Keratinocyte (primary cell): ENCODE data around the gene TBC1D9B. TPM values are rescaled to one million over a fixed set of nuclear protein-coding genes. Genes with fewer than 3 reads are reported as not detected.
"Not testable (repeated sequence)": the region's sequence is repeated elsewhere in the genome, so short reads cannot be mapped to it uniquely, and the experiment has no call there.

Source experiments
- DNase-seq: peaks from one replicate; pipeline ENCODE4 v3.0.0-alpha.2; 2011; ENCODE audit warnings: low read depth, missing footprints, low spot score
- FAIRE-seq: peaks from 2 replicates; lab custom pipeline; 2011; peaks lifted over from hg19 to GRCh38; lab: Jason Lieb, UNC
- H2AFZ ChIP-seq: 2 replicates; pipeline ENCODE4 v1.6.0; 2012; ENCODE audit warnings: low read length, control low read depth, inconsistent platforms; ENCODE audit not compliant: control insufficient read depth
- H3K27ac ChIP-seq: 2 replicates; pipeline ENCODE4 v1.5.1; 2011; ENCODE audit warnings: low read length; ENCODE audit not compliant: control insufficient read depth, insufficient read depth
- H3K27me3 ChIP-seq: 3 replicates; pipeline ENCODE4 v1.6.0; 2011; ENCODE audit warnings: low read length; ENCODE audit not compliant: control insufficient read depth, insufficient read depth; ENCODE audit errors: extremely low read depth
- H3K36me3 ChIP-seq, 2 experiments: 2 replicates in 1 of 2; 3 replicates in 1 of 2; pipeline ENCODE4 v1.5.1; 2011; ENCODE audit warnings: low read length in 2 of 2, mild to moderate bottlenecking in 1 of 2; ENCODE audit not compliant: control insufficient read depth in 2 of 2, insufficient read depth in 2 of 2; ENCODE audit errors: extremely low read depth in 1 of 2
- H3K4me1 ChIP-seq: 3 replicates; pipeline ENCODE4 v1.5.1; 2011; ENCODE audit warnings: low read length; ENCODE audit not compliant: control insufficient read depth, insufficient read depth; ENCODE audit errors: extremely low read depth
- H3K4me2 ChIP-seq: 3 replicates; pipeline ENCODE4 v1.6.0; 2011; ENCODE audit warnings: low read depth, low read length; ENCODE audit not compliant: control insufficient read depth, insufficient read depth; ENCODE audit errors: extremely low read depth
- H3K4me3 ChIP-seq, 3 experiments: fragments of 200-600 bp in 1 of 3; sonication (generic) in 1 of 3; 2 replicates in 2 of 3; 3 replicates in 1 of 3; pipeline ENCODE4 v1.5.1; 2011 to 2016; ENCODE audit warnings: low read length in 3 of 3, mild to moderate bottlenecking in 3 of 3, control low read depth in 2 of 3, inconsistent platforms in 1 of 3, low read depth in 1 of 3, mixed read lengths in 1 of 3, mixed run types in 1 of 3, moderate library complexity in 1 of 3; ENCODE audit not compliant: control insufficient read depth in 2 of 3, insufficient read depth in 2 of 3; ENCODE audit errors: extremely low read depth in 1 of 3
- H3K79me2 ChIP-seq: 2 replicates; pipeline ENCODE4 v1.6.0; 2012; ENCODE audit warnings: low read length; ENCODE audit not compliant: control insufficient read depth, insufficient read depth
- H3K9ac ChIP-seq: 3 replicates; pipeline ENCODE4 v1.6.0; 2011; ENCODE audit warnings: low read length; ENCODE audit not compliant: control insufficient read depth, insufficient read depth; ENCODE audit errors: extremely low read depth
- H3K9me1 ChIP-seq: 3 replicates; pipeline ENCODE4 v1.6.0; 2011; ENCODE audit warnings: low read length; ENCODE audit not compliant: control insufficient read depth, insufficient read depth; ENCODE audit errors: extremely low read depth
- H3K9me3 ChIP-seq: 2 replicates; pipeline ENCODE4 v1.5.1; 2012; ENCODE audit warnings: low read depth, low read length; ENCODE audit not compliant: control insufficient read depth
- H4K20me1 ChIP-seq: 3 replicates; pipeline ENCODE4 v1.6.0; 2011; ENCODE audit warnings: low read length; ENCODE audit not compliant: control insufficient read depth, insufficient read depth; ENCODE audit errors: extremely low read depth
- CTCF ChIP-seq, 3 experiments: IDR thresholded peaks in 1 of 3; conservative IDR thresholded peaks in 1 of 3; optimal IDR thresholded peaks in 1 of 3; 2 replicates in 2 of 3; 3 replicates in 1 of 3; pipeline versions ENCODE3 to v1.5.1; 2011; ENCODE audit warnings: low read length in 3 of 3, mild to moderate bottlenecking in 3 of 3, moderate library complexity in 2 of 3, control low read depth in 1 of 3, inconsistent platforms in 1 of 3; ENCODE audit not compliant: insufficient read depth in 2 of 3; ENCODE audit errors: extremely low read depth in 1 of 3
- EZH2 ChIP-seq: IDR thresholded peaks from one replicate; pipeline ENCODE4 v1.6.1; 2012; ENCODE audit warnings: inconsistent platforms, mild to moderate bottlenecking, low read length, moderate library complexity
- dilution Hi-C: fragments of 300-500 bp; cut with MboI; formaldehyde crosslinking; loops from one replicate; pipeline ENCODE4 v1.7.0; 2020; ENCODE audit warnings: low sequenced_read_pairs; ENCODE audit not compliant: extremely low pct_ligation_motif_present
- polyA plus RNA-seq, 5 experiments: library from polyadenylated mRNA; depleted of rRNA in 3 of 5; stranded (reverse) in 3 of 5; stranded (forward) in 1 of 5; unstranded in 1 of 5; fragments of >200 nt; gene quantifications; 1 replicate in 1 of 5; 2 replicates in 3 of 5; 3 replicates in 1 of 5; pipeline versions ENCODE4 v1.2.1 to v1.2.3, GENCODE V29; 2011 to 2012; ENCODE audit warnings: missing spikeins in 2 of 5, low read depth in 1 of 5, low replicate concordance in 1 of 5

The TBC1D9B gene
- polyA plus RNA-seq, 1 donor (not counting 4 experiments of a cell fraction or from before 2014, with no cell fraction given), result 51.4 TPM

DNA sequence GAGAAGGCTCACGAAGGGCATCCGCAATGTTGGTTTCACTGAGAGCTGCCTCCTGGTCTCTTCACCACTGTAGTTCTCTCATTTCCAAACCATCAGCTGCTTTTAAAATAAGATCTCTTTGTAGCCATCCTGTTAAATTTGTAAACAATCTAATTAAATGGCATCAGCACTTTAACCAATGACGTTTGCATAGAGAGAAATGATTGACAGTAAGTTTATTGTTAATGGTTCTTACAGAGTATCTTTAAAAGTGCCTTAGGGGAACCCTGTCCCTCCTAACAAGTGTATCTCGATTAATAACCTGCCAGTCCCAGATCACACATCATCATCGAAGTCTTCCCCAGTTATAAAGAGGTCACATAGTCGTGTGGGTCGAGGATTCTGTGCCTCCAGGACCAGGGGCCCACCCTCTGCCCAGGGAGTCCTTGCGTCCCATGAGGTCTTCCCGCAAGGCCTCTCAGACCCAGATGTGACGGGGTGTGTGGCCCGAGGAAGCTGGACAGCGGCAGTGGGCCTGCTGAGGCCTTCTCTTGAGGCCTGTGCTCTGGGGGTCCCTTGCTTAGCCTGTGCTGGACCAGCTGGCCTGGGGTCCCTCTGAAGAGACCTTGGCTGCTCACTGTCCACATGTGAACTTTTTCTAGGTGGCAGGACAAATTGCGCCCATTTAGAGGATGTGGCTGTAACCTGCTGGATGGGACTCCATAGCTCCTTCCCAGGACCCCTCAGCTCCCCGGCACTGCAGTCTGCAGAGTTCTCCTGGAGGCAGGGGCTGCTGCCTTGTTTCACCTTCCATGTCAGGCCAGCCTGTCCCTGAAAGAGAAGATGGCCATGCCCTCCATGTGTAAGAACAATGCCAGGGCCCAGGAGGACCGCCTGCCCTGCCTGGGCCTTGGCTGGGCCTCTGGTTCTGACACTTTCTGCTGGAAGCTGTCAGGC lies 70.4 kb downstream of the TBC1D9B start:
- peaks cover 22 to 28% of the 10 kb centered on the region in 2 experiments for H3K36me3 ChIP-seq
- FAIRE-seq, result no peak
- H3K9me3 ChIP-seq, result no peaks in the 10 kb centered on the region
- H3K4me3 ChIP-seq, result no peak overlapping the region
- H3K9me1 ChIP-seq, result no peaks in the 10 kb centered on the region
- H4K20me1 ChIP-seq, result no peaks in the 10 kb centered on the region
- H3K79me2 ChIP-seq, result no peaks in the 10 kb centered on the region
- no peak overlapping the region for H3K4me2 ChIP-seq
- no peak overlapping the region for H3K27ac ChIP-seq
- no peaks in the 10 kb centered on the region for H3K4me1 ChIP-seq
- no peak overlapping the region for H2AFZ ChIP-seq
- no peak for DNase-seq
- no peaks in the 10 kb centered on the region for H3K27me3 ChIP-seq
- no peak overlapping the region for H3K9ac ChIP-seq
- TF ChIP-seq CTCF (optimal IDR thresholded peaks at IDR 0.05 in 1 of 3, IDR thresholded peaks at IDR 0.05 in 1 of 3, conservative IDR thresholded peaks at IDR 0.05 in 1 of 3; ENCODE audit: extremely low read depth in 1 of 3, insufficient read depth in 2 of 3, low read length in 3 of 3) (no peak), EZH2 (no peak)
- dilution Hi-C loops, result loop anchor here (25.0 kb wide), 1 partner anchor 100 kb away; the partner anchor contains the start of gene MAML1

- peaks cover 25 to 34% of the 10 kb centered on the region in 2 experiments for H3K36me3 ChIP-seq
- TF ChIP-seq EZH2 (no peak), CTCF (optimal IDR thresholded peaks at IDR 0.05 in 1 of 3, IDR thresholded peaks at IDR 0.05 in 1 of 3, conservative IDR thresholded peaks at IDR 0.05 in 1 of 3; ENCODE audit: extremely low read depth in 1 of 3, insufficient read depth in 2 of 3, low read length in 3 of 3) (no peak)
- no peak overlapping the region for H3K9ac ChIP-seq
- no peak overlapping the region for H3K4me3 ChIP-seq
- no peaks in the 10 kb centered on the region for H3K4me1 ChIP-seq
- H4K20me1 ChIP-seq, result no peaks in the 10 kb centered on the region
- FAIRE-seq (no peak), DNase-seq (no peak)
- H3K9me1 ChIP-seq, result no peaks in the 10 kb centered on the region
- no peaks in the 10 kb centered on the region for H3K9me3 ChIP-seq
- no peaks in the 10 kb centered on the region for H3K27me3 ChIP-seq
- dilution Hi-C loops, result loop anchor here (25.0 kb wide), 1 partner anchor 99 kb away; the partner anchor contains the start of gene MAML1
- H3K4me2 ChIP-seq, result no peak overlapping the region
- H3K79me2 ChIP-seq, result no peaks in the 10 kb centered on the region
- H3K27ac ChIP-seq, result no peak overlapping the region
- no peak overlapping the region for H2AFZ ChIP-seq
These were observed 71.3 kb downstream of the TBC1D9B start for GRCh38 chr5:179836225-179837019.

DNA sequence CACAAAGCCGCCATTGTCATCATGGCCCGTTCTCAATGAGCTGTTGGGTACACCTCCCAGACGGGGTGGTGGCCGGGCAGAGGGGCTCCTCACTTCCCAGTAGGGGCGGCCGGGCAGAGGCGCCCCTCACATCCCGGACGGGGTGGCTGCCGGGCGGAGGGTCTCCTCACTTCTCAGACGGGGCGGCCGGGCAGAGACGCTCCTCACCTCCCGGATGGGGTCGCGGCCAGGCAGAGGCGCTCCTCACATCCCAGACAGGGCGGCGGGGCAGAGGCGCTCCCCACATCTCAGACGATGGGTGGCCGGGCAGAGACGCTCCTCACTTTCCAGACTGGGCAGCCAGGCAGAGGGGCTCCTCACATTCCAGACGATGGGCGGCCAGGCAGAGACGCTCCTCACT lies 72.8 kb downstream of the TBC1D9B start:
- FAIRE-seq, H2AFZ ChIP-seq, H3K9me3 ChIP-seq, H3K4me1 ChIP-seq, DNase-seq, H3K27ac ChIP-seq, H4K20me1 ChIP-seq, H3K4me3 ChIP-seq, H3K27me3 ChIP-seq, H3K9me1 ChIP-seq, H3K79me2 ChIP-seq, H3K4me2 ChIP-seq, H3K9ac ChIP-seq: not testable (repeated sequence)
- dilution Hi-C loops, result loop anchor here (25.0 kb wide), 1 partner anchor 98 kb away; the partner anchor contains the start of gene MAML1
- H3K36me3 ChIP-seq, result peaks cover 25 to 44% of the 10 kb centered on the region in 2 experiments
